ENCODE results near the gene SNF8. TPM values are rescaled to one million over a fixed set of nuclear protein-coding genes. Genes with fewer than 3 reads are reported as not detected.

SNF8 gene
- total RNA-seq, 1 donor from 2014 or later: 95.3 TPM

DNA sequence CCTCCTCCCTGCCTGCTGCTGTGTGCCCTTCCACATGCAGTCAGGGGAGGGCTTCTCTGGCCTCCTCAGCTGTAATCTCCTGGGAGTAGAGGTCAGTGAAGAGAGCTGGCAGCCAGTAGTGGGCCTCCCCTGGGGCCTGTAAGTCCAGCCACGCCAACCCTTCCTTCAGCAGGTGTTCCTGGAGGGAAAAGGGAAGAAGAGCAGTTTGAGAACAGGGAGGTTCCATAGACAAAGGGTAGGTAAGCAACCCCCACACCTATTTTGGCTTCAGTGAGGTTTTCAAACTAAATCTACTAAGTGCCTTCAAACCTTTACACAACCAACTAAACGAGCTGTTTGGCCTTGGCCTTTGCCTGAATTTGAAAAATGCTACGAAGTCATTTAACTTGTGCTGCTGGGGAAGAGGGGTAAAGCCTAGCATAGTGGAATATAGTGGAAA, 14.2 kb downstream of the SNF8 start:
- no peak for DNase-seq (ENCODE audit: extremely low read depth, low read depth, low spot score)

DNA sequence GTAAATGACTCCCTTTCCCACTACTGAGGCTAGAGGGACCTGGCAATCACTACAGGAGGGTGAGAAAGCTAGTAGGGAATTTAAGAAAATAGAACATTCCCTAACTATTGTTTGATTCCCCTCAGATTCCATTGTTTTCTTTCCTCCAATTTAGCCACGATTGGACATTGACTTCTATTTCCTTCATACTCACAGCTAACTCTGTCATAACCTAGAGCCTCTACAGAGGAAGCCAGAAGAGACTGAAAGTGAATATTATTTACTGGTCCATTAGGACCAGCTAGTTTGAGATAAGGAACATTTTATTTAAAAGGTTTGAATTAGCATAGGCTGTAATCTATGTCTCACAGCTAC, 14.9 kb downstream of the SNF8 start:
- no peak for DNase-seq (ENCODE audit: extremely low read depth, low read depth, low spot score)

DNA sequence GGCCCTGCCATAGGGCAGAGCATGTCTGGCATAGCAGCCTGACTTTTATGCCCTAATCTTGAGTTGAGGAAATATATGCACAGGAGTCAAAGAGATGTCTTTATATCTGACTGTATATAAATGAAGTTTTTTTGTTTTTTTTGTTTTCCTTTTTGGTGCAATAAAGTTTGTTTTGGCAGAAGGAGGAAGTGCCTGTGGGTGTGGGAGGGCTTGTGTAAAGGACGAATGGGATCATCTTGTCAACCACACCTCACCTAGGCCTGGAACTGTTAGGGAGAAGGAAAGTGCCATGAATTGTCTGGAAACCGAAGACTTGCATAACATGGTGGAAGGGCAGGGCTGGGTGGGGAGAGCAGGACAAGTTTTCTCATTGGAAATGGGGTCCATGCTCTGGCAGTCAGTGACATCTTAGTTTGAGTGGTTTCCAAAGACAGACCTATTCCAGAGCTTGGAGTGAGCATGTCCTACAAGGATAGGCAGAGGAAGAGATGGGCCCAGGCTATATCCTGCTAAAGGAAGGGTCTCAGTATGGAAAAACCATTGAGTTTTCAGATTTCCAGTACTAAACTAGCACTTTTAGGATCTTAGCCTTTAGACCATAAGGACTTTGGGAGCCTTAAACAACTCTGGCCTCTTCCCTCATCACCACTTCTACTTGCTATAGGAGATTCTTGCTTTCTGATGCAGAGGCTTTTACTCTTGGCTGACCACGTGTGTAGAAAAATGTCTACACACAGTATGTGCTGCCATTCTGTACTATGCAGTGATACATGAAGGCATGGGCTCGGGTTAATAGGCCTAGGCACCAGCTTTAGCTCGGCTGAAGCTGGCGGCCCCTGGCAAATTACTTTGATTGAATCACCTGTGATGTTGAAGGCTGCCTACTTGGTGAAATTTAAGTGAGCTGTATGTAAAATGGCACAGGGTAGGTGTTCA, 15.5 kb downstream of the SNF8 start:
- no peak for DNase-seq (ENCODE audit: extremely low read depth, low read depth, low spot score)

DNA sequence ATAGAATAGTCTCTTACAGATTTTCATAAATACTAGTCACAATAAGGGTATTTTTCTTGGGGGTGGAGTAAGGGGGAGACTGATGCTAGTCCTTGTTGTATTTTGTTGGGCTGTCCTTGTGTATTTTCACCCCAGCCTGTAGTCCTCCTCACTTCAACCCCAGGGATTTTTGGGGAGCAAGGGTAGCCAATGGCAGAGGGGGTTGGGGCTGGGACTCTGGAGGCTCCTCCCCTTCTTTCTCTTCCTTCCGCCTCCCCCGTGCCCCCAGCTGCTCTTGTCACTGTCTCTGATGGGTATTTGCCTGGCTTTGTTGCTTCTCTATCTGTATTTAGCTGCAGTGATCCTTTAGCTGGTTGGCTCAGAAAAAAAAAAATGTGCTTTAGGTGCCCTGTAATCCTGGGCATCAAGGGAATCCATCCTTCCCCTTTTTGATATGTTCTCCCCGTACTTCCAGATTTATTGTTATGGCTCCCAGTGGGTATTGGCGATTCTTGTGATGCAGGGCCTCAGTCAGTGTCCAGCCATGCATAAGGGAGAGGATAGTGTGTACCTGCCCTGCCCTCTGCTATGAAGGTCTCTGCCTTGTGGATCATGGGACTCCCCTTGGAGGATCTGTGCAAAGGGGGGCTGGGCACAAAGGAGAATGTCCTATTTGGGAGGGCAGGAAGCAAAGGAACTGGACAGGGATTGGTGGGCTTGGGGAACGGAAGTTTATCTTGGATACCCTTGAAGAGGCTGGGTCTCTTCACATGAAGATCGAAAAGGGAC, 16.5 kb downstream of the SNF8 start:
- DNase-seq (ENCODE audit: extremely low read depth, low read depth, low spot score): no peak

DNA sequence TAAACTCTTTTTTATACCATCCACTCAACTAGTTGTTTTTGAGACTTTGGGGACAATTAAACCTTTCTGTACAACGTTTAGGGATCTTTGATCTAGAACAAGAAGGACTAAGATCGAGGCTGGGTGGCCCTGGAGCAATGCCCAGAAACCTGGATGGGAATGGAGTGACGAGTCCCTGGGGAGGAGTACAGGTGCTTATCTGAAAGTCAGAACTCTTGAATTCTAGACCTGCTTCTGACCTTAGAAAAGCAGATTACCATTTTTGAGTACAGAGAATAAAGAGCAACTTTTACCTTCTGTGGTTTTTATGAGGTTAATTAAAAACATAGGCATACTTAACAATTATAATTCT, 18.7 kb downstream of the SNF8 start:
- DNase-seq (ENCODE audit: extremely low read depth, low read depth, low spot score): no peak

DNA sequence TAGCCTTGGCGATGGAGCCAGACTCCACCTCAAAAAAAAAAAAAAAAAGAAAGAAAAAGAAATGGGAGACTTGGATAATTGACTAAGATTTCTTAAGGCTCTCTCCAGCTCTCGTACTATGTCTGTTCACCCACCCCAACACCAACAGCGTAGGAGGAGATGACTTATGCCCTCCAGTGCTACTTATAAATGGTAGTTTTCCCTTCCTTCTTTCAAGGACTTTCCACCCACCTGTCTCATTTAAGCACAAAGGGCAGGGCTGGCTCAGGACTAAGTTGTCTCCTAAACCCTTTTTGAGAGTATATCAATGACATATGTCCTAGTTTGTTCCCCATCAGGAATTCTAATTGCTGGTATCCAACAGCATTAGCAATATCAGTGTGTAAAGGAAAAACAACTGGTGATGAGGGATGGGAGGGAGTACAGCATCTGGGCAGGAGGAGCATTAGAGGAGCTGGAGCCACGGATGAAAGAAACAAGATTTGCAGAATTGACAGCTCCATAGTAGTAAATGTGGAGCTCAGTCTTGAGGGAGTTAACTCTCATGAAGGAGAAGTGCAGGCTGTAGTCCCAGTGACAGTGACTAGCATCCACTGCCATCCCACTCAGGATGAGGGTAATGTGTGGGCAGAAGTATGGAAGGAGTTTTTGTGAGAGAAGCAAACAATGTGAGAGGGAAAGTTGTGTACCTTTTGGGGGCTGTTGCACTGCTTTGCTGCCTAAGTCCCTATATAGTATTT, 19.2 kb downstream of the SNF8 start:
- no peak for DNase-seq (ENCODE audit: extremely low read depth, low read depth, low spot score)

DNA sequence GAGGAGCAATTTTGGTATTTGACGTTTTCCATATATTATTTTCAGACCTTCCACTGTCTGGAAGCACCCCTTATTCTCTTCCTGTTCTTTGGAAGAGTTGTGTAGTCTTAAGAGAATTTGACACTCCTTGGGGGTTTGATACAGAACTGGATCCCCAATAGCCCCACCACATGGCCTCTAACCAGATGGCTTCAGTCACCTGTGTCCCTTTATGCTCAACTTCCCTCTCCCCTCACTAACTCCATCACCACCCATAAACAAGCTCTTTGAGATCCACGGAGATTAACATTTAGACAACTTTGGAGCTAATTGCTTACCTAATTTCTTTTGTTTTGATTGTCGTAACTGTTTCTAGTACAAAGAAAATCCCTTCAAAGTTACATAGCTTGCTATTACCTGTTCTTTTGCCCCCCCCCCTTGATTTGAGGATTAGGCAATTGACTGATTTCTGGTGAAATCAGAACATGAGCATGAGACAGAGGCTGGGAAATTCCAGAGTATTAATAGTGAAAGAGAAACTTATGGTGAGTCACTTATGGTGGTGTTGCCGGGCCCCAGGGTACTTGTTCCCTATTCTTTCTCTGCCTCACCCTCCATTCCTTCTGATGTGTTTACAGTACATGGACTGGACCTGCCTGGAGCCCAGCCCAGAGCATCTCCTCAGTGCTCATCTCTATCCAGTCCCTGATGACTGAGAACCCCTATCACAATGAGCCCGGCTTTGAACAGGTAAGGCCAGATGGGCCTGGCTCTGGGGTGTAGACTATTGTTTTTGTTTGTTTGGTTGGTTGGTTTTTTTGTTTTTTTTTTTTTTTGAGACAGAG, 29.0 kb downstream of the SNF8 start:
- DNase-seq (ENCODE audit: extremely low read depth, low read depth, low spot score): no peak

DNA sequence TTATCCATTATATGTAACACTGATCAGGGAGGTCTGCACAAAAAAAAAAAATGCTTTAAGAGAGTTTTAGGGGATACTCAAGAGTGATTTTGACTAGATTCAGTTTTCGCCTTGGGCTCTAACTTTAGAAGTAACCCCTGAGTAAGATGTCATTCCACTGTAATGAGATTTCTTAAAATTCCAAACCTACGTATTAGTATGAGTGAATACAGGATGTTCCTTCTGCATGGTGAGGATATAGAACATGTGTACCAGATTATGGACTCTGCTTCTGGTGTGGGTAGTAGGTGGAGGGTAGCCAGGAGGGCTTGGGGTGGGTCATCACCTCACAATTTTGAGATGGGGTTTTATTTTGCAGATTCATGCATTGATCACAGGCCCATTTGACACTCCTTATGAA, 32.2 kb downstream of the SNF8 start:
- DNase-seq (ENCODE audit: extremely low read depth, low read depth, low spot score): no peak

DNA sequence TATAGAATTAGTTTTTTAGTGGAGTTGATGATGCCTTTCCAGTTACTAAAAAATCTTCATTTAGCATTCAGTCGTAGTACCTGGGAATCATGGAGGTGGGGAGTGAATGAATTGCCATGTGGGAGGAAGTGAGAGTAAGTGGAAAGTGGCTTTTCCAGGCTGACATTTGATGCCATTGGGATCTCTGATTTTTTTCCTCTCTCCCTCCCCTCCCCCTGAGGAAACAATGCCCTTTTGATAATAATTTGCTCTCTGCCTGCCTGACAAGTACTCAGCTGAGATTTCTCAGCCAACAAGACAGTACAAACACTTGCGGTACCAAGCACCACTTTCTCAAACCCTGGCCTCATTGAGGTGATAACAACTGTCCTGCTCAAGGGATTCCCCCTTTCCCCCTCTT, 34.3 kb downstream of the SNF8 start:
- DNase-seq (ENCODE audit: extremely low read depth, low read depth, low spot score): no peak

DNA sequence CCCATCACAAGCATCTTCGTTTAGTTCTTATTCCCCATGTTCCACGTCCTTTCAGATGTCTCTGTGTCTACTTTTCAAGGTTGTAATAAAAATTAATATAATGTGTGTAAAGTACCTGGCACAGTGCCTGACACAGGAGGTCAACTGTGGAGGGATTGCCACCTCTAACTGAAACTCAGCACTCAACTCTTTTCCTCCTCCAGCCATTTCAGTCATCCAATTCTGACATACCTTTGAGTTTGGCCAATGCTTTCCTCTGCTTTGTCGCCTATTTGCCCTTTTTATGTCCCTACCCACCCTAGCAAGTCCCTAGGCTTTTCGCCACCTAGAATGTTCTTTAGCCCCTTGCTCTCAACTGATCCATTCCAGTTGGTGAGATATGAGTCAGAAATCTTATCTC, 34.9 kb downstream of the SNF8 start:
- no peak for DNase-seq (ENCODE audit: extremely low read depth, low read depth, low spot score)

DNA sequence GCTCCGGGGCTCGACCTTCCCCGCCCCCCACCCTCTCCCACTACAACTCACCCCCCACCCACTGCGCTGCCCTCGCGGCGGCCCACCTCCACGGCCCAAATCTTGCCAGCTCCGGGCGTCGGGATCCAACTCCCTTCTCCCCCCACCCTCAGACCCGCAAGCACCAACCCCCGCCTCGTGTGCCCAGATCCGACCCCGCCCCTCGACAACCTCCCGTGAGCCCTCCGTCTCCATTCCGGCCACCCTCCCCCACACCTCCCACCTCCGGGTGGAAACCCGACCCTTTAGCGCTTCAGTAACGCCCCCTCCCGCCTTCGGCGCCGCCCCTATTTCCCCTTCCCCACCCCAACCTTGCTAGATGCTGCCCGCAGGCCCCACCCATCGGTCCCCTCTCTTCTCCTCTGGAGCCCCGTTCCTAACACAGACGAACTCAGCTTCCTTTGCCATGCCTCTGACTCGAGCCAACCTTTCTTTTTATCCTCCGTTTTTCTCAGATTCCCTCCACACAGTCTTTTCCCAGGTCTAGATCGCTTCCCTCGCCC, 35.7 kb downstream of the SNF8 start:
- no peak for DNase-seq (ENCODE audit: extremely low read depth, low read depth, low spot score)

DNA sequence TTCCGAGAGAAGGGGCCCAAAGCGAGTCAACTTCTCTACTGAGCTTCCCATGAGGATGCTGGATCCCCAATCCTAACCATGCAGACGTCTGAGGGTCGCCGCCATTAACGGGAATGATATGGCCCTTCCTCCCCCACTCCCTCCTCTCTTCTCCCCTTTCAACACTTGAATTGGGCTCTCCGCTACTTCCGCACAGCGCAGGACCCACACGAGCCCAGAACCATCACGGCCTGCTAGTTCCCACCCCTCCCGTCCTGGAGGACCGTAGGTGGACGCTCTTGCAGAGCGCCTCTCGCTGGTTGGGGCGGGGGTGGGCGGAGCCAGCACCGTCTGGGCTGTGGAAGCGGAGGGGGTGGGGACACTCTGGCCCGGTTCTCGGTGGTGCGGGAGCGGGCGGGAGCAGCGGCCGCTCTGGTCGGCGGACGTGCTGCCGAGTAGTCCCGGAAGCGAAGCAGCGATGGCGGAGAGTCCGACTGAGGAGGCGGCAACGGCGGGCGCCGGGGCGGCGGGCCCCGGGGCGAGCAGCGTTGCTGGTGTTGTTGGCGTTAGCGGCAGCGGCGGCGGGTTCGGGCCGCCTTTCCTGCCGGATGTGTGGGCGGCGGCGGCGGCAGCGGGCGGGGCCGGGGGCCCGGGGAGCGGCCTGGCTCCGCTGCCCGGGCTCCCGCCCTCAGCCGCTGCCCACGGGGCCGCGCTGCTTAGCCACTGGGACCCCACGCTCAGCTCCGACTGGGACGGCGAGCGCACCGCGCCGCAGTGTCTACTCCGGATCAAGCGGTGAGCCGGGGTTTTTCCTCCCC, 36.4 kb downstream of the SNF8 start, which contains the start of gene UBE2Z:
Gene UBE2Z (plus strand): TSS at position 361 of the 797 bp plus-strand sequence. CDS start 97 bp downstream, at position 458.
- peak; percentile 57 for DNase-seq (ENCODE audit: extremely low read depth, low read depth, low spot score)

DNA sequence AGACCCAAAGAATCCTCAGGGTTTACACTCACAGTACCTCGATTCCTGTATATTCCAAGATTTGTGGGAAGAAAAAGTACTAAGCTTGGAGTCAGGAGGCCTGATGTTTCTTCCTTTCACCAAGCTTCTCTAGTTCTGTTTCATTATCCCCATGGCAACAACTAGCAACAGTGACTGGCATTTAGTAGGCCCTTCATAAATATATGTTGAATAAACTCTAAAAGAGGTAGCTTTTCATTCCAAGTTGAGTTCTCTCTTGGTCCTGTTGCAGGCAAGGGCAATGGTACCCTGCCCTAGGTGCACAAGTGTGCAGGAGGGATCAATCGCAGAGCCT, 37.0 kb downstream of the SNF8 start:
- DNase-seq (ENCODE audit: extremely low read depth, low read depth, low spot score): no peak

DNA sequence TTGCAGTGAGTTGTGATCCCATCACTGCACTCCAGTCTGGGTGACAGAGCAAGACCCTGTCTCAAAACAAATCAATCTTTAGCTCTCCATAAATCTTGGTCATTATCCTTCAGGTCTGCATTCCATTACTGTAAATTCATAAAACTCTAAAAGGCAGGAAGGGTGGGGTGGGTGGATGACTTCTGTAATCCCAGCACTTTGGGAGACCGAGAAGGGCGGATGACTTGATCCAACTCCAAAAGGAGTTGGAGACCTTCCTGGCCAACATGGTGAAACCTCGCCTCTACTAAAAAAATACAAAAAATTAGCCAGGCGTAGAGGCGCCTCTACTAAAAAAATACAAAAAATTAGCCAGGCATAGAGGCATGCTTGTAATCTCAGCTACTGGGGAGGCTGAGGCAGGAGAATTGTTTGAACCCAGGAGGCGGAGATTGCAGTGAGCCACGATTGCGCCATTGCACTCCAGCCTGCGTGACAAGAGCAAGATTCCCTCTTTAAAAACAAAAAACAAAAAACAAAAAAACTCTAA, 38.6 kb downstream of the SNF8 start:
- DNase-seq (ENCODE audit: extremely low read depth, low read depth, low spot score): no peak

DNA sequence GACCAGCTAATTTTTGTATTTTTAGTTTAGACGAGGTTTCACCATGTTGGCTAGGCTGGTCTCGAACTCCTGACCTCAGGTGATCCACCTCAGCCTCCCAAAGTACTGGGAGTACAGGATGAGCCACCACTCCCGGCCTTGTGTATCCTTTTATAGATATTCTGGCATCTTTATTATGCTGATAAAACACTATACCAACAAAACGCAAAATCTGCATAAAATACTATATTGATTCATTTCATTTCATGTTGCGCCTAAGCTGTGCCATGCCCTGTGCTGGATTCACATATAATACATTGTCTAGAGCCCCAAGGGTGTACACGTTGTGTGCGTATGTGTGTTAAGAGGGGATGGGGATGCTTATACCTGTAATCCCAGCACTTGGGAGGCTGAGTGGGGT, 40.2 kb downstream of the SNF8 start:
- no peak for DNase-seq (ENCODE audit: extremely low read depth, low read depth, low spot score)

DNA sequence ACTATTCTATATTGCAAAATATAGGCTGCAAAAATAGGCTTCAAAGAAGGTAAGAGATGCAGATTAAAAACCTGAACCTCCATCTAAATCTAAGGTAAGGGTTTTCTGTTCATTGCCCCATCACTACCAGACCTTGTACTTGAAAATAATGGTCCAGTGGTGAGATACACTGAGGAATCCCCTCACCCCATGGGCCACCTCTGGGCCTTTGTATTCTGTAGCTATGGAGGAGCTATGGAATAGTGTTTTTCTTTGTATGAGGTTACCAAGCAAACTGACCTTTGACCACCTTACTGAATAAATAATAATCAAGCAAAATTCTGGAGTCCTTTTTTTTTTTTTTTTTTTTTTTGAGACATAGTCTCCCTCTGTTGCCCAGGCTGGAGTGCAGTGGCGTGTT, 41.2 kb downstream of the SNF8 start:
- DNase-seq (ENCODE audit: extremely low read depth, low read depth, low spot score): no peak

DNA sequence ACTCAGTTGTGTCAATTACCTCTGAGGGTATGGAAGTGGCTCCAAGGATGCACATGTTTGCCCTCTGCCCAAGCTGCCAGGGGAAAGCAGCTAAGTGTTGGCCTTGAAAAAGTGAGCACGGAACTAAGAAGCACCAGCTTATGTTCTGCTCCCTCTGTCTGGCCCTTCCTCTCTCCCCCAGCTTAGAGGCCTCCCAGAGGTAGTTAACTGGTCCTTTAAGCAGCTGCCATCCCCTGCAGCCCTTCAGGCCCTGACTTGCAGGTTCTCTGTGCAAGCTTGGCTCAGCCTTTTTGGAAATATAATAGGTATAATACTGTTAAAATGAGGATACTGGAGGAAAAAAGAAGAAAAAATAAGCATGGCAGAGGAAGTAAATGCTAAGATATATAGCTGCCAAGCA, 43.4 kb downstream of the SNF8 start:
- no peak for DNase-seq (ENCODE audit: extremely low read depth, low read depth, low spot score)

DNA sequence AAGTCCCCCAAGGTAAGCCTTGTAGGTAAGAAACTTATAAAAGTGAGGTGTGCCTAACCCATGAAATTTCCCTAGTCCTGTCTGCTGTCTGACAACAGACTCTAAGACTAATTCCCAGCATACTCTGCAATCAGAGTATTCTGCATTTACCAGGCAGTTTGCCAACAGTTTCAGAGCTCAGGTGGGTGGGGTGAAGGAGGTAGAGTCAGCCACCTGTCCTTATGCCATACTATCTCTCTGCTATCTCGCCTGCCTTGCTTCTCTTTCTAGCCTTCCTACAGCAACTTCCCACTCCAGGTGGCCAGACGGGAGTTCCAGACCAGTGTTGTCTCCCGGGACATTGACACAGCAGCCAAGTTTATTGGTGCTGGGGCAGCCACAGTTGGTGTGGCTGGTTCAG, 49.8 kb downstream of the SNF8 start:
- no peak for DNase-seq (ENCODE audit: extremely low read depth, low read depth, low spot score)

Measured in glomerular endothelial cell (primary cell).